NOMO-1 treated with dmso at 0.1 percent for 144 hours (cell line): ENCODE measurements around the gene HSPB7.
"Not testable (repeated sequence)": the region's sequence is repeated elsewhere in the genome, so short reads cannot be mapped to it uniquely, and the experiment has no call there.

Experiments
- DNase-seq: peaks from one replicate; lab custom pipeline; 2025; ENCODE audit not compliant: unreplicated experiment; lab: John Stamatoyannopoulos, UW

Gene HSPB7

DNA sequence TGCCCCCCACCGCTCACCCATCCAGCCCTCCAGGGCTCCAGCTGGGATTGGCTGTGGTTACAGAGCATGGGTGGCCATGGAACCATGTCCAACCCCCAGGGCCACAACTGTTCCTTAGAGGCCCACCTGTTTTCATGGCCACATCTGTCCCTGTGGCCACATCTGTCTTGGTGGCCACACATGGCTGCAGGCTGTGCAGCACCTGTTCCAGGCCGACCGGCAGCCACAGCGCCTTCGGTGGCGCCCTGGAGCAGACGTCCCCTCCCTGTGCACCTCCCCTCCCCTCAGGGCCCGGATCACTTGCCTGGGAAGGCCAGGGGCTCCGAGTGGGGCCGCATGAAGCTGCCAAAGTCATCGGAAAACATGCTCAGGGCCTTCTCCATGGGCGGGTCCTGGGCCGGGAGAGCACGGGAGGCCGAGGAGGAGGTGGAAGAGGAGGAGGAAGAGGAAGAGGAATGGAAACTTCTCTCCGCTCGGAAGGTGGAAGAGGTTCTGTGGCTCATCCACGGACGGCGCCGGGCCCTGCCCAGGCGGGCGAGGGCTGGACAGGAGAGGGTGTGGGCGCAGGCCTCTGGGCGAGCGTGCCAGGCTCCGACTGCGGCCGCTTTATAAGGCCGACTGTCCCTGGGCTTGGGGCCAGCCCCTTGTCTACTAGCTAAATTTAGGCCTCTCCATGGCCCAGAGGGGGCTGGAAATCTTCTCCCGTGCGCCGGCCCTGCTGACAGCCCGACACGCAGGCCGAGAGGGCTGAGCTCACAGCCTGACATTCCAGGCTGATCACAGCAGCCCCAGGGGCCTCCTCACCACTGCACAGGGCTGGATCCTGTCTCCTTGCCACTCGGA, at the start of gene HSPB7:
TSS of gene HSPB7 (minus strand) at position 583 of the 843 bp plus-strand sequence. CDS start at position 503, 80 bp downstream.
- DNase-seq: no peak

DNA sequence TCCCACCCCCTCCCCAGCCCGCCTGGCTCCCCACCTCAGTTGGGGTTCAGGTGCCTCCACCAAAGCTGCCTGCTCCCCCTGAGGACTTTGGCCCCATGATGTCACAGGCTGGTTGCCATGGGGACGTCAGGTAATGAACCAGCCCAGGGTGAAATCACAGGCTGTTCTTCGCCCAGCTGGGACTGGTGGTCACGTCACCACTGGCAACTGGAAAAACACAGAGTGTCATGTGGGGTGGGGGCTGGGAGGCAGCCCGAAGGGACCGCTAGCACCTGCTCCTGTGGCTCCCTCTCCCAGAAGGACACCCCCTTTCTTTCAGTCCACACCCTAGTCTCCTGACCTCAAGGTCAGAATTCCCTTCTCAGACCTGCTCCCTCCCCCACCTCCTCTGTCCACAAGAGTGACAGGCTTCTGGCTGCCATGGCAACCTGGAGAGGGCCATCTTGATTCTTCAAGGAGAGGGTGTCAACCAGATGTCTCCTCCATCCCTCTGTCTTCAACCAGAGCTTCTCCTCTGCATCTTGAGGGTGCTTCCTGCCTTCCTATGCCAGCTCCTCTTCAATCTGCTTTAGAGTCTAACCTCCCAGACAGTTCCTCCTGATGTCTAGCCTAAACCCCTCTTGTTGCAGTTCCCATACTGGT, 49.4 kb upstream of the HSPB7 start:
- no peak for DNase-seq

DNA sequence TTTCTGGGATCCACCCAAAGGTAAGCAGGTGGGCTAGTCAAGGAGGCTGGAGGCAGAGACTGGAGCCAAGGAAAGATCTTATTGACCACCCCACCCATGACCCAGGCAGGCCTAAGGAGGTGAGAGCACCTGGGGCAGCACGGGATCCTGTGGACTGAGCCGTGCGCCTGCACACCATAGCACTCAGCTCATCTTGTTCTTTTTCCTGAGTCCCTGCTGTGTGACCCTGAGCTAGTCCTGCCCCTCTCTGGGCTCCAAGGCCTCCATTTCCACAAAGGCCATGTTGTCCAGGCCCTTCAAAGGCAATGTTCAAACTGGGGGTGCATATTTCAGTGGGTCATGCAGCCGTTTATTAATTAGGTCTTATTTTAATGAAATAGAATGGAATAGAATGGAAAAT, 48.4 kb upstream of the HSPB7 start:
- no peak for DNase-seq

DNA sequence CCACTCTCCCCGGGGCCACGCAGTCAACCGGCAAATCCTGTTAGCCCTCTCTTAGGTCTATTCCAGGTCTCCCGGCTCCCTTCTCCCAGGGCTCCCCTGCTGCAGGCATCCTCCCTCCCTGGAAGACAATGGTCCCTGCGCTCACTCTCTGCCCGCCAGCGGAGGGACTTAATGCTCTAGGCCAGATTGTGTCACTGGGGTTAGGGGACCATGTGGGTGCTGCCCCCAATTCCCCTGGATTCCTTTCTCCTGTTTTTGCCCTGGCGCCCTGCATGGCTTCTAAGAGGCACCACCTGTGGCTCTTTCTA, 47.4 kb upstream of the HSPB7 start:
- no peak for DNase-seq

DNA sequence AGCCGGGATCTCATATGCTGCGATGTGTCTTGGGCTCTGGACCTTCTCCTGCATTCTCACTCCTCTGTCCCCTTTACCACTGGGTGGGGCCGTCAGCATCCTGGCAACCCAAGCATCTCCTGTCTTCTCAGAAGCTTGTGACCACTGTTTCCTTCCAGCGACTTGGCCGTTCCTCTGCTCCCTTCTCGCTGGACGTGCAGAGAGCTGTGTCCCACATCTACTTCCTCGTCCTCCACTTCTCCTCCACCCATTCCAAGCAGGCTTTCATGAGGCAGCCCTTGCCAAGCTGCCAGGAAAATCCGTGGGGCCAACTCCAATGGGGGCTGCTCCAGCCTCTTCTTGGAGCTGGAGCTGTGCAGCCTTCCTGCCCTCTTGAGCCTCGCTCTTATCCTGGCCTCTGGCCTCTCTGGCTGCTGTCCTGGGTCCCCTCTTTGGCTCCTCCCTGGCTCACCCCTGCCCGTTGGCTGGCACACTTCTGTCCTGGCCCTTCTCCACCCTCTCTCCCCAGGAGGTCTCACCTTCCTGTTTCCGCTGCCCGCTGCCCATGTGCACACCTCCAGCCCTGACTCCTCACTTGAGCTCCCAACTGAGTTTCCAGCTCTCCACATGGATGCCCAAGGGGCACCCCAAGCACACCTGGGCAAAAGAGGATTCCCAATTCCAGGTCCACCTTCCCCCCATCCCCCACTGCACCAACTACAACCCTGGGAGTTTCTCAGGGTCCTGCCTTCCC, 46.9 kb upstream of the HSPB7 start:
- no peak for DNase-seq

DNA sequence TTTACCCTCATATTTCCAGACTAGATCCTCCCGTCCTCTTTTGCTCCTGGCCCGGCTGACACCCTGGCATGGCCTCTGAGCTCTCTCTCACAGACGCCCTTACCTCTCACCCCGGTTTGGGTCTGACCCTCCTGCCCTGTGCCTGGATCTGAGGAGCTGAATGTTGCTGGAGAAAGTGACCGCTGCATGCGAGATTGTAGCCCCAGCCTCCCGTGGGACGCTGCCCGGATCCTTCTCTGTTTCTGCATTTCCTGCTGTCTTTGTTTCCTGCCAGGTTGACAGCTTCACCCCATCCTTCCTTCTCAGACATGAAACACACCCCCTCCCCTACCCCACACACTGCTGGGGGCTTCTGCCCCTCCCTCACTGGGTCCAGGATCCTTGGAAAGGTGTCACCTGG, 46.1 kb upstream of the HSPB7 start:
- DNase-seq: no peak

DNA sequence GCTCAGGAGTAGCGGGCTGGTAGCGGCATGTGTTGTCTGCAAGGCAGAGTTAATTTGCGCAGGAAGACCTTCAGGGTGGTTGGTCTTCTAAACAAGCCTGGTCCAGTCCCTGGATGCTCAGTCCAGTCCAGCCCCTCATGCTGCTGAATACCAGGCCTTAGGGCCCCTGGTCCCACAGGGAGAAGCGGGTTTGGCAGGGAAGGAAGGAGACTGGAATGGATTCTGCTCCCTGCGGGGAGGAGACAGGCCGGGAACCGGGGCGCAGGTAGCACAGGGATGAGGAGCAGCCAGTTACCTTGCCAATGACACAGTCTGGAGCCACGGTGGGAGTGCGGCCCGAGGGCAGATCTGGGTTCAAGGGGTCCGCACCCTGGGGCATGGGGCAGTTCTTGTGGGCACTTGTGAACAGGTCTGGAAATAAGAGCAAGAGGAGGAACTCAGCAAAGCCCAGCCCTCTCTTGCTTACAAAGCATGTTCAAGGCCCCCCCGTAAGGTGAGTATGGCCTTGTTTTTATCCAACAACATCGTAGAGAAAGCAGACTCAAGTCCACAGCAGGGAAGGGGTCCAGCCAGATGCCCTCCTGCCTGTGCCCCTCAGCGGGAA, 45.5 kb upstream of the HSPB7 start:
- no peak for DNase-seq

DNA sequence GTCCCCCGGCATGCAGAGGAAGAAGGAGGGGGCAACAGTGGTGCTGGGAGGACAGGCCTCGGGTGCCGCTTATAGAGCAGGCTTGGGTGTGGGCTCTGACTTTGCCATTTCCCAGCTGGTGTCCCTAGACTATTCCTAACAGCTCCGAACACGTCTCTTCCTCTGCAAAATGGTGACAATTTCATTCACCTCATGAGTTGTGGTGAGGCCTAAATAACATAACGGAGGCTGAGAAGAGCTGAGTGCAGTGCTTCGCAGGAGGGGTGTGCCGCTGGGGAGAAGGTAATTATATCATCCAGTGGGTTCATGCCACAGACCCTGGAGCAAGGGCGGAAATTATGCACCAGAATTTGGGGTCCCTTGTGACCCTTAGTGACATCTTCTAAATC, 44.8 kb upstream of the HSPB7 start:
- DNase-seq: not testable (repeated sequence)

DNA sequence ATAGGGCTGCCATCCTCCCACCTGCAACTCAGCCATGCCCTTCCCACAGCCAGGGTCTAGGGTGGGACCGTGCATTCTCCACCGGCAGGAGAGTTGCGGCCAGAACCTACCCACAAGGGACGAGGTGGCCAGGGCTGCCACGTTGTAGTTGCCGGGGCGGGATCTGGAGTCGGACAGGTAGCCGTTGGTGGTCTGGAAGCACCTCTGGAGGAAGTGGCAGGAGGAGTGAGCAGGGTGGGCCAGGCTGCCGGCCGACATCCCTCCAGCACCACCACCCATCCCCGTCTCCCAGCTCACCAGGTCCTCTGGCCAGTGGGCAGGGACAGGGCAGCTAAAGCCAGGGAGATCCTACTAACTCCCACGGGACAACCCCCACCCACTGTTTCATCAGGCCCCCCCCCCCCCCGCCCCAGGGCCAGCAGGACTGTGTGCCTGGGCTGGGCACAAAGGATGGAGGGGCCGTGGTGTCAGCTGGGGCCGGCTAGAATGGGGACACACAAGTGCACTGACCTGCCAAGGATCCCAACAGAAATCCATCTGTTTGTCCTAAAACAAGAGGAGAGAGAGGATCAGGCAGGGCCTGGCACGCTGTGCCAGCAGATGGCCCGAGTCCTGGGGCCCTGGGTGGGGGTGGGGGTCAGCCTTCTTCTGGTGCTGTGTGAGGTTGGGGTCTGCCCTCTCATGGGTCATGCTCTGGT, 44.3 kb upstream of the HSPB7 start:
- not testable (repeated sequence) for DNase-seq

DNA sequence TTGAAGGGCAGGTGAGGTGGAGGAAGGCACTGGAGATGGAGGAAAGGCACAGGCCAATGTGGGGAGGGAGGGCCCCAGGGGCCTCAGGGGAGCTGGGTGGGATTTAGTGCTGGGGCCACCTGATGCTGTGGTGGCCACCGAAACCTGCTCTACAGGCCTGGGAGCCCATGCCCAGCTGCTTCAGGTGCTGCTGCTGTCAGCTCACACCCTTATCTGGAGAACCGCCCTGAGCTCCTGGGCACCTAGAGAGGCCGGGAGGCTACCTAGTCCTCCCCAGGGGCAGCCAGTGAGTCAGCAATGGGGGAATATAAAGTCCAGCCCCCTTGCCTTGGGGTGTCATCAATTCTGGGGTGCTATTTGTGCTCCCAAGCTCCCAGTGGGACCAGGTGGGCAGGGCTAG, 43.4 kb upstream of the HSPB7 start:
- DNase-seq: no peak

DNA sequence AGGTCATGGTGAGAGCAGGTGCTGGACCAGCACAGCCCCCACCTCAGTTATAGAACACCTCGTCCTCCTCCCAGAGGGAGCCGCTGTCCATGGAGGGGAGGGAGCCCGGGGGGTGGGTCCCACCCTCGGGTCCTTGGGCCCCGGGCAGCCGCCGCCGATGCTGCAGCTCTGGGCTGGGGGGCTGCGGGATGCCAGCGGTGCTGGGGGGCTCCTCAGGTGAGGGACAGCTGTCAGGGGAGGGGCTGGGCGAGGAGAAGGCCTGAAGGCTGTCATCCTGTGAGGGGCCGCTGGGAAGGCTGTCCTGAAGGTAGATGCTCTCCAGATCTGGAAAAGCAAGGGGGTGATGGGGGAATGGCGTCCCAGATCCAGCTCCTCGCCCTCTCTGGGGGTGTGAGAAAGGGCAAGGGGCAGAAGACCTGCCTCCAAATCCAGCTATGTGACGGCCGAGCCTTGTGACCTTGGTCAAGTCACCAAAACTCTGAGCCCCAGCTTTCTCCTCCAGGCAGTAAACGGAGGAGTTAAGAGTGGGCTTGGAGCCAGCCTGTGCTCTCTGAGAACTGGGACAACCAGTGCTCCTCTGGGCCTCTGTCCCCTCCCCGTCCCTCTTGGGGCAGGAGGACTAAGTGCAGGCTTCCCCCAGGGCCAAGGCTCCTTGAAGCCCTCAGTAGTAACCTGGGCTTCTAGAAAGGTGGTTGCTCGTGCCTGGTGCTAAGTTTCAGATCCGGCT, 40.7 kb upstream of the HSPB7 start:
- not testable (repeated sequence) for DNase-seq

DNA sequence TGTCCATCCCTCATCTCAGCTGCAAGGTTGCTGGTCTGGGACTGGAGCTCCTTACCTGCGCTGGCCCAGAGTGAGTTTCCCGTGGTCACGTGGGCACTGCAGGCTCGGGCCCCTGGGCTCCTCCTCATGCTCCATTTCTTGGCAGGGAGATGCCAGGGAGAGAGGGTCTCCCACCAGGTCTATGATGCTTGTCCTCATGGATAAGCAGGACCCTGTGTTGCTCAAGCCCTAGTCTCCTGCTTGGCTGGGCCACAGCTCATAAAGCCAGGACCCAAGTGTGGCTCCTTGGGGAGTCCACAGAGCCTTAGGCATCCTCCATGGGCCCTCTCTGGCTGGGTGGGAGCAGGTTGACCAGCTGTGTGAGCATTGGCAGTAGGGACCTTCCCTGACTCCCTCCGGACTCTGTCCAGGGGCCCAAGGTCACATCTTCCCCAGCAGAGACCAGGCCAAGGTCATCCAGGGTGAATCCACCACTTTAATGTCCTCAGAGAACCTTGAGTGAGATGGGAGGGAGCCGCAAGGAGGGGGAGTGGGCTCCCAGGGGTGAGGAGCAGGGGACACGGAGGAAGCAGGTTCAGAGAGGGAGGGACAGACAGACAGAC, 39.6 kb upstream of the HSPB7 start:
- DNase-seq: not testable (repeated sequence)

DNA sequence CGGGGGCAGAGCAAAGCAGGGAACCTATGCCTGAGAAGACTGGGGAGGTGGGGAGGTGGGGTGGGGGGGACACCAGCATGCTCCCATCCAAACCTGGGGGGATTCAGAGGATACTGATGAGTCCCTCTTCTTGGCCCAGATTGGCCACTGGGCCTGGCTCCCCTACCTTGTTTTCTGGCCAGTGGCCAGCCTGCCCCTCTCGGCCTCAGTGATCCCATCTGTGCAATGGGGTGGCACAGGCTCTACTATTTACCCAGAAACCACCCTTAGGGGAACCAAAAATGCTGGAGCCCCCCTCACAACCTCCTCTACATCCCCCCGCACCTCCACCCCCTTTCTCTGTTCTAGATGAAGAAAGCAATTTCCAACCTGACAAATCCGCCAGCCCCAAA, 38.7 kb upstream of the HSPB7 start:
- DNase-seq: not testable (repeated sequence)

DNA sequence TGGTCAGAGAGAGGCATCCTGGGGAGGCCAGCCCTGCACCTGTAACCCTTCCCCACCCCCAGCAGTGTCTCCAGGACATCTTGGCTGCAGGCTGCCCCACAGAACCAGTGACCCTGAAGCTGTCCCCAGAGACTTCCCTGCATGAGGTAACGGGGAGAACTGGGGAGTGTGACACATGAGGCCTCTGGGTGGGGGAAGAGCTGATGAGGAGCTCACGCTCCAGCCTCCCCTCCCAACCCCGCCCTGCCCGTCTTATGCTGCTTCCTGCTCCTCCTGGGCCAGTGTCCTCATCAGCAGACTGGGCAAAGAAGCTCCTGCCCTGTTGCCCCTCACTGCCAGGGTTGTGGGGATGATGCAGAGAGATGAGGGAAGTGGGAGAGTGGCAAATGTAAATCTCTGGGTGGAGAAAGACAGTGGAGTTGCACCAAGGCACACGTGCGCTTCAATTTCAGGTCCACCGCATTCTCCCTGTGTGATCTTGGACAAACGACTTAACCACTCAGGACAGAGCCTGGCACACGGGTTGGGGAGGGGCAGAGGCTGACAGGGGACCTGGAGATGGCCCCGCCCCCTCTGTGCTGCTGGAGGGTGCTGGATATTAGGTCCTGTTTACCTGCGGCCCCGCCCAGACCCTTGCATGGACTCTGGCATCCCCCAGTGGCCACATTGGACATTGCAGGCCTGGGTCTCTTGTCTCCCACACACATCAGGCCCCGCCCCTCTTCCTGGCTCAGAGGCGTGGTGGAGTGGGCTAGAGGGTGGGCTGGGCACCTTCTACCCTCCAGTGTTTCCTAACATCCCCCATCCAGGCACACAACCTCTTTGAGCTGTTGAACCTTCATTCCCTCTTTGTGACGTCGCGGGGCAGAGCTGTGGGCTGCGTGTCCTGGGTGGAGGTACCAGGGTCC, 38.0 kb upstream of the HSPB7 start:
- peak; percentile 25 for DNase-seq

DNA sequence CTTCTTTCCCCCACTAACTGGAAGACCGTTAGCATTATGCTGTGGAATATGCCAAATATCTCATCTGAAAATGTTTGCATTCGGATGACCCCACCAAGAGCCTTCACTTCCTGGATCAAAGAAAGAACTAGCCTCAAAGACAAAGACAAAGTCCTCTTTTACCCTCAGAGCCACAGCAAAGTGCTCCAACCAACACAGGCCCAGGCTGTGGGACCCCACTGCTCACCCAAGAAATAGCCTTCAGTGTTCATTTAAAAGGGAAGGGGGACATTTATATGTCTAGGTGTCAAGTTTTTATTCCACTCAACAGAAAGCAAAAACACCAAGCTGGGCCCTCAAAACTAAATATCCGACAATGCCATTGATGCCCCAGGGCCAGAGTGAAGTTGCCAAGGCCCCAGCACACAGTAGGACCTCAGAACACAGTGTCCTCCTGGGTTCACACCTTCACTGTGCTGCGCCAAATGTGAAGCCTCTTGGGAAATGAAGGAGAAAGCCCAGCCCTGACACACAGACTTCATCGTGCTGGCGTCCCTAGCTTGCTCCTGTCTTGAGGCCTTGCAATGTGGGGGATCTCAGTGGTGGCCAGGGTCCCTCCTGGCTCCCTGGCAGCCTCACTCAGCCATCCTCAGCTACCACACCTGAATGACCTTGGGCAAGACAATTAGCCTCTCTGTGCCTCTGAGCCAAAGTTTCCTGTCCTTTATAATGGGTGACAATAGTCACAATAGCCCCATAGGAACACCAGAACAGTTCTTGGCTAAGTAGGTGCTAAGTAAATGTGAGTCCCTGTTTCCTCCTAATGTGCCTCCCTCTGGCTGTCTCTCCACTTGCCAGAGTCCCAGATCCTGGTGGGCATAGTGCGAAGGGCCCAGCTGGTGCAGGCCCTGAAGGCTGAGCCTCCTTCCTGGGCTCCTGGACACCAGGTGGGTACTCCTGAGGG, 37.0 kb upstream of the HSPB7 start:
- no peak for DNase-seq

DNA sequence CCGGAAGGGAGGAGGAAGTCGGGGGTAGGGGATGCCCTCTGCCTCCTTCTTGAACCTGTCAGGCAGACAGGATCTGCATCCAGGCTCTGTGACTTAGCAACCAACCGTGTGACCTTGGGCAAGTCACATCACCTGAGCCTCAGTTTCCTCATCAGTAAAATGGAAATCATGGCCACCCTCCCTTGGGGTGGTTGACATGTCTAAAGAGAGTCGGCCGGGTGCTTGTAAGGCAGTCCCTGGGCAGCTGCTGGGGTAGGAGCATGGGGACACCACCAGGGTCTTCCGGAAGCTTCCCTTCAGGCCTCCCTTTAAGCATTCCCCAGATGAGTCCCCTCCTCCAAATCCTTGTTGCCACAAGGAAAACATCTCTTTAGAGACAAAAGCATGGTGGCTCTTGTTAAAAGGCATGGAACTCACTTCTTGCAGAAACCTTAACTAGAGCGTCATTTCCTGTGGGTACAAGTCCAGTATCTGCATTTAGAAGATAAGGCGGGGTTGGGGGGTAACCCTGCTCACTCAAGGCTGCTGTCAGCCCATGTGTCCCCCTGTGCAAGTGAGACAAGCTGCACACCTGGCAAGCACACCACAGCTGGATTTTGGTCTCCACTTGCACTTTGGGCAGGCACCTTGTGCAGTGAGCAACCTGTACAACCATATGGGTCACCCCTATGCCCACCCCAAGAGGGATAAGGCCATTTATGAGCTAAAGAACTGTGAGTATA, 36.1 kb upstream of the HSPB7 start:
- no peak for DNase-seq

DNA sequence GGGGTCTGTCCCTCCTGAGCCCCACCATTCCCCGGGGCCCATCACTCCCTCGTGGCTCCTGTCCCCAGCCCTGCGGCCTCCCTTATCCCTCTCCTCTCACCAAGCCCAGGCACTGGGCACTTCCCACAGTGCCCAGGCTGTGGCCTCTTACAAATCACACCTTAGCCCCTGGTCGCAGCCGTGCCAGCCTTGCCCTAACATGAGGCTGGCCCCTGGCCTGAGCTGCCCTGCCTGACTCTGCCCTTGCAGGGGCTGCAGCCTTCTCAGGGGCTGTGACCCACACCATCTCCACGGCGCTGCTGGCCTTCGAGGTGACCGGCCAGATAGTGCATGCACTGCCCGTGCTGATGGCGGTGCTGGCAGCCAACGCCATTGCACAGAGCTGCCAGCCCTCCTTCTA, 34.1 kb upstream of the HSPB7 start:
- DNase-seq: not testable (repeated sequence)
